Fibroblast of skin of right biceps (primary cell): Measurements from ENCODE around the gene LAMA3.

Experiments used
- DNase-seq: peaks from one replicate; pipeline ENCODE4 v3.0.0-alpha.2; 2013

The LAMA3 gene

GRCh38 chr18:23880931-23881617 is 191.8 kb downstream of the LAMA3 start:
- no peak for DNase-seq

DNA sequence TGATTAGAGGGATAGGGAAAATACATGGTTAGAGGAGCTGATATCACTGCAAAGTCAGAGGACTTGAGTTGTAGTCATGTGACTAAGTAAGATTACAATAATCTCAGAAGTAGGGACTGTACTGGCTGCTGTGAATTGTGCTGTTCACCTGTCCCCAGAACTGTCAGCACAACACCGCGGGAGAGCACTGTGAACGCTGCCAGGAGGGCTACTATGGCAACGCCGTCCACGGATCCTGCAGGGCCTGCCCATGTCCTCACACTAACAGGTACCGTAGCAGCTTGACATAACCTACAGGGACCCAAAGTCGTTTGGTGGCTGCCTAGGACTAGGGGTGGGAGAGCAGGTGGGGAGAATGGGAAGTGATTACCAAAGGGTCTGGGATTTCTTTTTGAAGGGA is 192.5 kb downstream of the LAMA3 start:
- DNase-seq = no peak

- DNase-seq = no peak
Measured at GRCh38 chr18:23882616-23883276, 193.5 kb downstream of the LAMA3 start.

- DNase-seq = peak; percentile 8
Measured at GRCh38 chr18:23883277-23883790, 194.1 kb downstream of the LAMA3 start.

DNA sequence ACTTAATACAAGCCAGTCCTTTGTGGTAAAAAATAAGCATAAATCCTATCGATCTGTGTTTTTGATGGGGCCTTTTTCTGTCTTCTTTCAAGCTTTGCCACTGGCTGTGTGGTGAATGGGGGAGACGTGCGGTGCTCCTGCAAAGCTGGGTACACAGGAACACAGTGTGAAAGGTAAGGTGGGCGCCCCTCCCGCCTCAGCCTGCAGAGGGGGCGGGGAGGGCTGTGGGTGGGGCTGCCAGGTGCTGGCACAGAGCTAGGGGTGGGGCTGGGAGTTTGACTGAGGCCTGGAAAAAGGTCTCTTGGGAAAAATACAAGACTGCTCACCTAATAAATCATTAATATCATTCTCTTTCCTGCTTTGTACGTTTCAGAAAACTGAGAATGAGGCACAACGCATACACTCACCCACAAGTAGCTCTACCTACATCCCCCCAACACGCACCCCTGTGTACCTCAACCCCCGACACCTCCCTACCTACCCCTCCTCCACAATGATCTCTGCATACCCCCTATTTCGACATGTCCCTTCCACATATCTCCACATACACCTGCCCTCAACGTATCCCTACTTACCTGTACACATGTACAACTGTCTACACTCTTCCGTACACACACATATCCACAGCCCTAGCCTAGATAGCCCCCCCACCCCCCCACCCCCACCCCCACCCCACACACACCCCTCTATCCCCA is 195.6 kb downstream of the LAMA3 start:
- DNase-seq = no peak

DNA sequence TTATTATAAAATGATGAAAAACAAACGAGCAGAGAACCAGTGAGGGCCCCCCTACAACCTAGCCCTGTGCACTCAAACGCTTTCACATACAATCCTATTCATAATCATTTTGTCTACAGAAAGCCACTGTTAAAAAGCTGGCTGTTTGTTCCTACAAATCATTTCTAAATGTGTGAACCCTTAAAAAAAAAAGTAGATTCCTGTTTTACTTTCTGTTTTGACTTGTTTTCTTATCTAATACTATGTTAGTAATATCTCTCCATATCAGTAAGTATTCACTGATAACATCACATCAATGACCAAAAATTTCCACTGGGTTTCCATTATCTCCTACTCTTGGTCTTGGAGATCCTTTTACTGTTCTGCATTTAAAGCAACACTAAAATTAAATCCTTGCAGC is 196.5 kb downstream of the LAMA3 start:
- no peak for DNase-seq

- no peak for DNase-seq
Measured at GRCh38 chr18:23887035-23887434, 197.8 kb downstream of the LAMA3 start.

- no peak for DNase-seq
Measured at GRCh38 chr18:23887493-23887892, 198.2 kb downstream of the LAMA3 start.

DNA sequence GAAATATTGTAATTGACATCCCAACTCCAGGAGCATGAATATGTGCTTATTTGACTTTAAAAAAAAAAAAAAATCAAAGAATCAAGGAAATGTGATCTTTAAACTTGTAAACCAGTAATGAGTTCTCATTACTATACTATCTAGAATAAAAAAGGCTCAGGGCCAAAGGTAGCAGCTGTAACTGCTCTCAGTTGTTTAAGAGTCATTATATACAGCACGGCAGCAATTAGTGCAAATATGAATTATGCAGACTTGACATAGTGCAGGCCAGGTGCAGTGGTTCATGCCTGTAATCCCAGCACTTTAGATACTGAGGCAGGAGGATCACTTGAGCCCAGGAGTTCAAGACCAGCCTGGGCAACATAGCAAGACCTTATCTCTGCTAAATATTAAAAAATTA is 199.6 kb downstream of the LAMA3 start:
- DNase-seq = no peak

- DNase-seq = no peak
Measured at GRCh38 chr18:23889907-23890306, 200.7 kb downstream of the LAMA3 start.

DNA sequence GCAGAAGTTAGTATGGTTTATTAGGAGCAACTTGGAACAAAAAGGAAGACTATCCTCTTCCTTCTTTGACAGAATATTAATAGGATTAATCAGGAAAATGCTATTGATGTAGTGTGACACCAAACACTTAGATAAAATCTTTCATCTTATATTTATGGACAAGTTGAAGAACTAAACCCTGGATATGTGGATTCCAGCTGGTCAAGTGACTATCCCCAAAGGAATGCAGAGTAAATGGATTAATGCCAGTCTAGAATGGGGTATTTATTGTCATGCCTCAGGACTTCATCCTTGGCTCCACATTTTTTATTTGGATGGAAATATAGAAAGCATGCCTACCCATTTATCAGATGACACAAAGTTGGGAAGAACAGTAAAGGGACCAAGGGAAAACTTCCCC is 201.3 kb downstream of the LAMA3 start:
- DNase-seq = peak; percentile 65

- no peak for DNase-seq
Measured at GRCh38 chr18:23893653-23894052, 204.4 kb downstream of the LAMA3 start.

GRCh38 chr18:23894661-23895175 is 205.5 kb downstream of the LAMA3 start:
- no peak for DNase-seq

DNA sequence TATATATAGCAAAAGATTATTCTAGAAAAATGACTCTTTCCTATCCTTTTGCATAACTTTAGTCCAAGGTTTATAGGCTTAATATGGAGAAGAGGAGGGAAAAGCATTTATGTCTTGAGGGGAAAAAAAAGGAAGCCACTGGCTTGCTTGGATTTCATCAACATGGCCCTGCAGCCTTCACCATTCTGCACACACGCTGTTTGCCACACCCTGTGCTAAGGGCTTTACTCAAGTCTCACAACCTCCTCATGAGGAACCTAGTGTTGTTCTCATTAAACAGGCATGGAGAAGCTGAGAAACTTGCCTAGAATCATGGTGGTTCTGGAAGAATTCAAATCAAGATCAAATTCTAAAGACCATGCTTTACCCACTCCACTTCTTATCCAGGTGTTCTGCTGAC is 208.0 kb downstream of the LAMA3 start:
- no peak for DNase-seq

- DNase-seq = no peak
Measured at GRCh38 chr18:23897733-23898132, 208.5 kb downstream of the LAMA3 start.

DNA sequence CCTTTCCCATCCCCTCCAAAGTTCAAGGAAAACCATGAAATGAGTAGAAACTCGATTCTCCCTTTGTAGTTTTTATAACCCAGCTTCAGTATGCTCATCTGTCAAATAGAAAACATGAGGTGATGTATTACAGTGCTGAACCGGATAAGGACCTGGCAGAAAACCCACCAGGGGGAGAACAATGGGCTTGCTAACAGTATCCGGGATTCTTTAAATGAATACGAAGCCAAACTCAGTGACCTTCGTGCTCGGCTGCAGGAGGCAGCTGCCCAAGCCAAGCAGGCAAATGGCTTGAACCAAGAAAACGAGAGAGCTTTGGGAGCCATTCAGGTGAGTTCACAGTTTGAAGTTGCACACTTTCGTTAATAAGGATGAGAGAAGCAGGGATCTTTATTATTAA is 211.7 kb downstream of the LAMA3 start:
- DNase-seq = no peak

- no peak for DNase-seq
Measured at GRCh38 chr18:23902396-23902795, 213.1 kb downstream of the LAMA3 start.

DNA sequence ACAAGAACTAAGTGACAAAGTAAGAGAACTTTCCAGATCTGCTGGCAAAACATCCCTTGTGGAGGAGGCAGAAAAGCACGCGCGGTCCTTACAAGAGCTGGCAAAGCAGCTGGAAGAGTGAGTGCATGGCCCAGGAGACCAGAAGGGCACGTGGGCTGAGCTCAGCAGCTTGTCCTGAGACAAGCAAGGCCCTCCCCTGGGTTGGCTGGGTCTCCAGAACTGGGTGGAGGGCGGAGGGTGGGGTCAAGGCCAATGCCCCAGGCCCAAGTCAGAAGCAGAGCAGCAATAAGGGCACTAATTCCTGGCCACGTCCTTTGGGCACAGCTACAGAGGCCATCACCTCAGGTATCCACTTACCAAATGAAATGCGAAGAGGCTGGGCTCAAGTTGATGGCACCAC is 214.7 kb downstream of the LAMA3 start:
- DNase-seq = no peak

DNA sequence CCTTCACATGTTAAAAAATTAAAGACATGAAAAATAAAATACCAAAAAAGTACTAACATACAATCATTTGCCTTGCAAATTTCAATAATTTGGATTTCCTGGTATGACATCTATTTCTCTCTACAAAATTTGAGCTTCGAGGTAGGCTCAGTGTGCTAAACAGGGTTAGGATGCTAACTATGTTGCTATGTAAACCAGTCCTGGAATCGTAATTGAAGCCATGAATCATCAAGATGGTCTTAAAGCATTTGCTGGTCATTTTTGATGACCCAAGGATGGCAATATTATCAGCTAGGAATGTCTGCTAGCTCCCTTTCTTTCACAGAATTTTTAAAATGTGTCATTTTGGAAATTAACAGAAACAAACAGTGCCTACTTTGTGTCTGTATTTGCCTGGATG is 217.4 kb downstream of the LAMA3 start:
- no peak for DNase-seq

- DNase-seq = no peak
Measured at GRCh38 chr18:23908827-23909226, 219.6 kb downstream of the LAMA3 start.

GRCh38 chr18:23910032-23910431 is 220.8 kb downstream of the LAMA3 start:
- DNase-seq = no peak

GRCh38 chr18:23912356-23912755 is 223.1 kb downstream of the LAMA3 start:
- DNase-seq = peak; percentile 66

DNA sequence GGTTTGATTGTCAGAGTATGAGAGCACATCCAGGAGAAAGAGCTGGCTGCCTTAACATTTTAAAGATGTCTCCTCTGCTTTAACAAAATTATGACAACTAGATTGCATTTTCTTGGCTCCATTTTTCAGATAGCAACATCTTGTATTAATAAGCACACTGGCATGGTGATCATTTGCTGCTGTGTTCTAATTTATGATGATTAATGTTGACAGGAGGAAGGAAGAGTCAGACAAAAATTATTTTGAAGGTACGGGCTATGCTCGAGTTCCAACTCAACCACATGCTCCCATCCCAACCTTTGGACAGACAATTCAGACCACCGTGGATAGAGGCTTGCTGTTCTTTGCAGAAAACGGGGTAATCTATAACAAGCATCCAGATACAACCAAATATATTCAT is 227.1 kb downstream of the LAMA3 start:
- DNase-seq = peak; percentile 53
